H1 (cell line): ENCODE measurements around the gene EFHB. TPM values are rescaled to one million over a fixed set of nuclear protein-coding genes. Genes with fewer than 3 reads are reported as not detected.
A peak's percentile ranks its signal among the peaks of the same experiment; 100 is the strongest.

Experiments used
- CTCF ChIA-PET: fragments of 300-600 bp; sonication (Branson Sonifier 250); formaldehyde crosslinking; loops from one replicate; lab custom pipeline; 2021; ENCODE audit not compliant: partially characterized antibody; lab: Charles Lee
- POLR2A ChIA-PET: fragments of 300-600 bp; sonication (Branson Sonifier 250); formaldehyde crosslinking; loops from one replicate; lab custom pipeline; 2021; ENCODE audit warnings: inconsistent platforms; ENCODE audit not compliant: partially characterized antibody; lab: Charles Lee
- DNase-seq, 2 experiments: peaks; one replicate each; pipeline versions ENCODE4 v3.0.0 to v3.0.0-alpha.2; 2010 to 2022; ENCODE audit warnings: low spot score in 2 of 2, low read depth in 1 of 2, mixed read lengths in 1 of 2
- FAIRE-seq: peaks from 2 replicates; lab custom pipeline; 2011; peaks lifted over from hg19 to GRCh38; lab: Jason Lieb, UNC
- H2AFZ ChIP-seq: 2 replicates; pipeline ENCODE4 v1.8.1; 2012; ENCODE audit warnings: low read length, inconsistent platforms
- H2AK5ac ChIP-seq: 2 replicates; pipeline ENCODE4 v1.6.1; 2013; ENCODE audit warnings: low read depth, low read length
- H2BK120ac ChIP-seq: replicated peaks from 2 replicates; pipeline ENCODE3; 2013; ENCODE audit warnings: low read depth, low read length, inconsistent platforms
- H2BK12ac ChIP-seq: 2 replicates; pipeline ENCODE4 v1.6.1; 2013; ENCODE audit warnings: low read depth, low read length
- H2BK15ac ChIP-seq: 2 replicates; pipeline ENCODE4 v1.6.1; 2013; ENCODE audit warnings: low read length
- H2BK20ac ChIP-seq: 2 replicates; pipeline ENCODE4 v1.6.1; 2013; ENCODE audit warnings: low read length
- H2BK5ac ChIP-seq: 2 replicates; pipeline ENCODE4 v1.6.1; 2013; ENCODE audit warnings: low read depth, low read length
- H3K14ac ChIP-seq: 2 replicates; pipeline ENCODE4 v1.6.1; 2013; ENCODE audit warnings: inconsistent platforms; ENCODE audit not compliant: insufficient read length
- H3K18ac ChIP-seq: 2 replicates; pipeline ENCODE4 v1.6.1; 2013; ENCODE audit warnings: low read length; ENCODE audit errors: extremely low read depth
- H3K23ac ChIP-seq: 2 replicates; pipeline ENCODE4 v1.6.1; 2013; ENCODE audit warnings: inconsistent platforms; ENCODE audit not compliant: insufficient read length
- H3K23me2 ChIP-seq: 2 replicates; pipeline ENCODE4 v1.6.1; 2013; ENCODE audit warnings: low read depth, low read length
- H3K27ac ChIP-seq: 2 replicates; pipeline ENCODE4 v1.6.1; 2011; ENCODE audit warnings: low read depth, low read length, inconsistent platforms
- H3K27me3 ChIP-seq, 4 experiments: replicated peaks in 1 of 4; 1 replicate in 1 of 4; 2 replicates in 3 of 4; pipeline versions ENCODE4 v1.6.1 to v1.8.1; 2011 to 2013; ENCODE audit warnings: low read length in 3 of 4, mild to moderate bottlenecking in 3 of 4, inconsistent platforms in 2 of 4, mixed read lengths in 2 of 4, moderate library complexity in 1 of 4; ENCODE audit not compliant: control insufficient read depth in 3 of 4, insufficient read depth in 3 of 4; ENCODE audit errors: extremely low read depth in 1 of 4
- H3K36me3 ChIP-seq, 4 experiments: 2 replicates each; pipeline versions ENCODE4 v1.6.1 to v1.8.1; 2011 to 2013; ENCODE audit warnings: mild to moderate bottlenecking in 4 of 4, low read length in 3 of 4, moderate library complexity in 2 of 4, control low read depth in 1 of 4, inconsistent platforms in 1 of 4; ENCODE audit not compliant: insufficient read depth in 4 of 4, control insufficient read depth in 2 of 4
- H3K4ac ChIP-seq: replicated peaks from 2 replicates; pipeline ENCODE3; 2013; ENCODE audit warnings: low read length, low read depth, mixed read lengths, inconsistent platforms; ENCODE audit not compliant: insufficient read length
- H3K4me1 ChIP-seq, 4 experiments: replicated peaks in 1 of 4; 1 replicate in 1 of 4; 2 replicates in 3 of 4; pipeline versions ENCODE4 v1.6.1 to v1.8.1; 2011 to 2013; ENCODE audit warnings: low read length in 3 of 4, inconsistent platforms in 2 of 4, mixed read lengths in 1 of 4; ENCODE audit not compliant: insufficient read depth in 4 of 4, control insufficient read depth in 3 of 4
- H3K4me2 ChIP-seq, 2 experiments: 2 replicates each; pipeline versions ENCODE4 v1.6.1 to v1.8.1; 2011 to 2013; ENCODE audit warnings: low read depth in 2 of 2, low read length in 2 of 2, control low read depth in 1 of 2, inconsistent platforms in 1 of 2, mild to moderate bottlenecking in 1 of 2; ENCODE audit not compliant: insufficient read depth in 1 of 2
- H3K4me3 ChIP-seq, 4 experiments: fragments of 200-600, 300-600 bp in 1 of 4; sonication (generic), shearing (Covaris generic), sonication (Bioruptor Twin) in 1 of 4; 2 replicates each; pipeline versions ENCODE4 v1.5.1 to v1.8.1; 2011 to 2016; ENCODE audit warnings: low read length in 4 of 4, low read depth in 3 of 4, control low read depth in 2 of 4, inconsistent platforms in 2 of 4, mild to moderate bottlenecking in 2 of 4, mixed read lengths in 1 of 4, moderate library complexity in 1 of 4; ENCODE audit not compliant: insufficient read depth in 2 of 4; ENCODE audit errors: extremely low read depth in 1 of 4
- H3K56ac ChIP-seq: replicated peaks from 2 replicates; pipeline ENCODE3; 2013; ENCODE audit warnings: low read depth, mild to moderate bottlenecking, mixed read lengths, low read length, inconsistent platforms; ENCODE audit not compliant: insufficient read length
- H3K79me1 ChIP-seq: 2 replicates; pipeline ENCODE4 v1.6.1; 2013; ENCODE audit warnings: low read depth, low read length, control low read depth
- H3K79me2 ChIP-seq, 2 experiments: 2 replicates each; pipeline versions ENCODE4 v1.6.1 to v1.8.1; 2012 to 2013; ENCODE audit warnings: low read length in 2 of 2, mild to moderate bottlenecking in 2 of 2, inconsistent platforms in 1 of 2; ENCODE audit not compliant: insufficient read depth in 2 of 2, control insufficient read depth in 1 of 2
- H3K9ac ChIP-seq, 4 experiments: replicated peaks in 1 of 4; 1 replicate in 1 of 4; 2 replicates in 3 of 4; pipeline versions ENCODE4 v1.6.1 to v1.8.1; 2011 to 2013; ENCODE audit warnings: low read depth in 3 of 4, low read length in 3 of 4, control low read depth in 2 of 4, mild to moderate bottlenecking in 2 of 4, moderate library complexity in 2 of 4, inconsistent platforms in 1 of 4; ENCODE audit errors: extremely low read depth in 1 of 4
- H3K9me3 ChIP-seq, 2 experiments: 2 replicates each; pipeline versions ENCODE4 v1.6.1 to v1.8.1; 2012 to 2013; ENCODE audit warnings: mild to moderate bottlenecking in 2 of 2, moderate library complexity in 2 of 2, control low read depth in 1 of 2, inconsistent platforms in 1 of 2, low read depth in 1 of 2, low read length in 1 of 2, mixed read lengths in 1 of 2; ENCODE audit not compliant: insufficient read depth in 2 of 2
- H4K20me1 ChIP-seq, 2 experiments: replicated peaks in 1 of 2; 2 replicates each; pipeline versions ENCODE3 to v1.8.1; 2011 to 2013; ENCODE audit warnings: inconsistent platforms in 2 of 2, low read length in 2 of 2, mild to moderate bottlenecking in 1 of 2; ENCODE audit not compliant: insufficient read depth in 2 of 2, control insufficient read depth in 1 of 2
- H4K5ac ChIP-seq: 2 replicates; pipeline ENCODE4 v1.6.1; 2013; ENCODE audit warnings: low read length, low read depth, mixed read lengths, inconsistent platforms; ENCODE audit not compliant: insufficient read length
- H4K8ac ChIP-seq: 2 replicates; pipeline ENCODE4 v1.8.0; 2013; ENCODE audit warnings: mild to moderate bottlenecking, moderate library complexity, low read length, inconsistent platforms; ENCODE audit not compliant: insufficient read depth; ENCODE audit errors: extremely low read depth
- H4K91ac ChIP-seq: replicated peaks from 2 replicates; pipeline ENCODE3; 2013; ENCODE audit warnings: low read length, mixed read lengths, inconsistent platforms; ENCODE audit not compliant: insufficient read length
- BACH1 ChIP-seq: IDR thresholded peaks from 2 replicates; pipeline ENCODE4 v1.6.1; 2012; ENCODE audit warnings: low read length, improper control_type of control experiment
- CTBP2 ChIP-seq: IDR thresholded peaks from 2 replicates; pipeline ENCODE4 v1.7.0; 2011; ENCODE audit warnings: borderline replicate concordance, mild to moderate bottlenecking, moderate library complexity, mixed read lengths, low read length; ENCODE audit not compliant: insufficient read depth, insufficient read length
- RAD21 ChIP-seq, 2 experiments: IDR thresholded peaks in 1 of 2; conservative IDR thresholded peaks in 1 of 2; 2 replicates each; pipeline ENCODE4 v1.6.1; 2011; ENCODE audit warnings: low read depth in 2 of 2, low read length in 2 of 2, improper control_type of control experiment in 1 of 2, inconsistent platforms in 1 of 2, mild to moderate bottlenecking in 1 of 2, moderate library complexity in 1 of 2
- RNF2 ChIP-seq: fragments of 200-900, 300-1000 bp; sonication (generic); IDR thresholded peaks from 2 replicates; pipeline ENCODE4 v1.7.1; 2016; ENCODE audit warnings: borderline replicate concordance, low read depth, mild to moderate bottlenecking, antibody characterized with exemption, low read length; ENCODE audit not compliant: poor library complexity, severe bottlenecking; ENCODE audit errors: missing control alignments
- TCF12 ChIP-seq: IDR thresholded peaks from 2 replicates; pipeline ENCODE4 v1.6.1; 2011; ENCODE audit warnings: low read depth, mild to moderate bottlenecking, low read length
- TEAD4 ChIP-seq: IDR thresholded peaks from 2 replicates; pipeline ENCODE4 v1.6.1; 2012; ENCODE audit warnings: low read depth, low read length, inconsistent platforms, mixed read lengths
- WGBS, 2 experiments: shearing (Covaris generic) in 1 of 2; methylation state at CpG; one replicate each; pipeline versions ENCODE4 v1.1.6 to v1.1.7; 2013 to 2015; ENCODE audit warnings: low lambda C conversion rate in 2 of 2, mixed read lengths in 2 of 2, inconsistent platforms in 1 of 2, low coverage in 1 of 2, missing lambda C conversion rate in 1 of 2; ENCODE audit not compliant: insufficient replicate concordance in 2 of 2, insufficient coverage in 1 of 2, insufficient read length in 1 of 2; ENCODE audit errors: extremely low coverage in 1 of 2, missing lambda C conversion rate in 1 of 2; 5-methylcytosine and 5-hydroxymethylcytosine counted together
- polyA plus RNA-seq, 7 experiments: library from polyadenylated mRNA; depleted of rRNA in 3 of 7; stranded (reverse) in 5 of 7; unstranded in 2 of 7; fragments of >200 nt in 5 of 7; fragments of 200-250 nt in 2 of 7; gene quantifications; 1 replicate in 5 of 7; 2 replicates in 1 of 7; 4 replicates in 1 of 7; pipeline versions ENCODE4 v1.2.1 to v1.2.3, GENCODE V29; 2011 to 2013; ENCODE audit warnings: missing spikeins in 2 of 7, mixed read lengths in 2 of 7
- total RNA-seq: library from RNA; stranded (reverse); fragmentation: NEBNext Ultra II Directional; extraction: Animal tissue kit (Norgen Biotek cat#: 25700); gene quantifications from 2 replicates; pipeline ENCODE4 v1.2.1, GENCODE V29; 2021
- TF ChIP-seq, protein P1 (sequence below), 3 experiments: IDR thresholded peaks; 1 replicate in 2 of 3; 2 replicates in 1 of 3; pipeline versions ENCODE4 v1.5.1 to v1.6.1; 2011; ENCODE audit warnings: low read length in 3 of 3, mild to moderate bottlenecking in 3 of 3, inconsistent platforms in 2 of 3, low read depth in 1 of 3, moderate library complexity in 1 of 3; ENCODE audit not compliant: insufficient read depth in 1 of 3; ENCODE audit errors: control extremely low read depth in 1 of 3

The EFHB gene
- total and polyA plus RNA-seq, 2 of the 8 experiments (the other 6 are each of a cell fraction or from before 2014, with no cell fraction given) = 0.12 to 1.3 TPM

DNA sequence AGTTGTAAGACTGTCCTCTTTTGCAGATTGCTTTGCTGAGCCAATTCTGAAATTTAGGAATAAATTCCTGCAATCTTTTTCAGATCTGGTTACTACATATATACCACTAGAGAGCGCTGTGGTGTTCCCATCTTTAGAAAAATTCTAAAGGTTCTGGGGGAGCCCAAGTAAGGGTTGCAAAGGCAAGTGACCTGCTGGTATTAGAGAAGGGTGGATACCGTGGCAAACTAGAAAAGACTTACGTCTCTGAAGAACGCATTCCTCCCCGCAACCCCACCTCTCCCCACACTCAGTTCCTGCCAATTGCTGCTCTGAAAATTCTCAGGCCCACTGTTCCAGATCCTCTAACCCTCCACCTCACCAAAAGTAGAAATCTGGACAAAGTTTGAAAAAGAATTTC lies 48.5 kb downstream of the EFHB start:
- DNase-seq (no peak), FAIRE-seq (peak; percentile 82)
- H2AFZ ChIP-seq = peak overlapping the region; percentile 91; the same call in 1 of the 2 replicates
- H3K27ac ChIP-seq = no peak overlapping the region
- H2BK15ac ChIP-seq = no peak overlapping the region
- CTCF ChIA-PET = interaction anchor here (0.6 to 2.0 kb wide), 23 partner anchors 9 to 1808 kb away, joined by 3 to 12 read pairs (median 3); no protein-coding TSS in a partner anchor
- H2BK5ac ChIP-seq = no peak overlapping the region
- H3K27me3 ChIP-seq = no peaks in the 10 kb centered on the region
- H3K4me2 ChIP-seq = no peak overlapping the region
- POLR2A ChIA-PET = no interaction called here
- no peak overlapping the region for H2BK20ac ChIP-seq
- WGBS, 2 experiments = 23% methylated on average over 5 of the region's 5 CpGs; no CpG with 5 or more reads in 1 of the 2 experiments
- H3K14ac ChIP-seq = no peak overlapping the region
- H3K23me2 ChIP-seq = no peaks in the 10 kb centered on the region
- H2AK5ac ChIP-seq = no peak overlapping the region
- H2BK120ac ChIP-seq = no peak overlapping the region
- no peak overlapping the region for H3K9ac ChIP-seq
- H3K4me1 ChIP-seq = peaks cover 0 to 3% (median 0%) of the 10 kb centered on the region in 4 experiments; a peak in 3 of 7 replicates
- no peak overlapping the region for H2BK12ac ChIP-seq
- no peak overlapping the region for H4K5ac ChIP-seq
- H3K9me3 ChIP-seq = no peaks in the 10 kb centered on the region
- no peaks in the 10 kb centered on the region for H3K79me1 ChIP-seq
- H3K18ac ChIP-seq = no peak overlapping the region
- no peak overlapping the region for H3K4ac ChIP-seq
- no peaks in the 10 kb centered on the region for H4K20me1 ChIP-seq
- no peaks in the 10 kb centered on the region for H3K79me2 ChIP-seq
- no peak overlapping the region for H3K4me3 ChIP-seq
- H3K56ac ChIP-seq = no peak overlapping the region
- no peak overlapping the region for H3K23ac ChIP-seq
- no peak overlapping the region for H4K91ac ChIP-seq
- no peak overlapping the region for H4K8ac ChIP-seq
- no peaks in the 10 kb centered on the region for H3K36me3 ChIP-seq
- TF ChIP-seq BACH1 (no peak), CTBP2 (no peak), TCF12 (0 out of 2 replicates have a peak, but pooled peaks have one; percentile 16), RAD21 (IDR thresholded peaks at IDR 0.05 in 1 of 2, conservative IDR thresholded peaks at IDR 0.05 in 1 of 2; ENCODE audit: low read depth in 2 of 2, low read length in 2 of 2) (peak; percentile 70 to 76), TEAD4 (peak; percentile 60), RNF2 (no peak)
- TF ChIP-seq, protein P1, sequence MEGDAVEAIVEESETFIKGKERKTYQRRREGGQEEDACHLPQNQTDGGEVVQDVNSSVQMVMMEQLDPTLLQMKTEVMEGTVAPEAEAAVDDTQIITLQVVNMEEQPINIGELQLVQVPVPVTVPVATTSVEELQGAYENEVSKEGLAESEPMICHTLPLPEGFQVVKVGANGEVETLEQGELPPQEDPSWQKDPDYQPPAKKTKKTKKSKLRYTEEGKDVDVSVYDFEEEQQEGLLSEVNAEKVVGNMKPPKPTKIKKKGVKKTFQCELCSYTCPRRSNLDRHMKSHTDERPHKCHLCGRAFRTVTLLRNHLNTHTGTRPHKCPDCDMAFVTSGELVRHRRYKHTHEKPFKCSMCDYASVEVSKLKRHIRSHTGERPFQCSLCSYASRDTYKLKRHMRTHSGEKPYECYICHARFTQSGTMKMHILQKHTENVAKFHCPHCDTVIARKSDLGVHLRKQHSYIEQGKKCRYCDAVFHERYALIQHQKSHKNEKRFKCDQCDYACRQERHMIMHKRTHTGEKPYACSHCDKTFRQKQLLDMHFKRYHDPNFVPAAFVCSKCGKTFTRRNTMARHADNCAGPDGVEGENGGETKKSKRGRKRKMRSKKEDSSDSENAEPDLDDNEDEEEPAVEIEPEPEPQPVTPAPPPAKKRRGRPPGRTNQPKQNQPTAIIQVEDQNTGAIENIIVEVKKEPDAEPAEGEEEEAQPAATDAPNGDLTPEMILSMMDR (IDR thresholded peaks at IDR 0.05; ENCODE audit: control extremely low read depth in 1 of 3, insufficient read depth in 1 of 3, low read depth in 1 of 3, low read length in 3 of 3) = peak in 2 of 3 experiments; percentile 54; a peak in 2 of 4 replicates
